H1 (cell line): Measurements from ENCODE around the gene TRIM40. TPM values are rescaled to one million over a fixed set of nuclear protein-coding genes. Genes with fewer than 3 reads are reported as not detected.

ENCODE experiments used
- BCL11A ChIP-seq, 2 experiments: IDR thresholded peaks; one replicate each; pipeline ENCODE4 v1.6.1; 2011; ENCODE audit warnings: low read depth in 2 of 2, low read length in 2 of 2, mild to moderate bottlenecking in 2 of 2
- CREB1 ChIP-seq: IDR thresholded peaks from 2 replicates; pipeline ENCODE4 v1.6.1; 2012; ENCODE audit warnings: inconsistent platforms
- EP300 ChIP-seq, 2 experiments: IDR thresholded peaks; 1 replicate in 1 of 2; 2 replicates in 1 of 2; pipeline ENCODE4 v1.6.1; 2011 to 2012; ENCODE audit warnings: low read depth in 2 of 2, low read length in 2 of 2, mild to moderate bottlenecking in 2 of 2, borderline replicate concordance in 1 of 2, inconsistent platforms in 1 of 2, moderate library complexity in 1 of 2
- polyA plus RNA-seq, 7 experiments: library from polyadenylated mRNA; depleted of rRNA in 3 of 7; stranded (reverse) in 5 of 7; unstranded in 2 of 7; fragments of >200 nt in 5 of 7; fragments of 200-250 nt in 2 of 7; gene quantifications; 1 replicate in 5 of 7; 2 replicates in 1 of 7; 4 replicates in 1 of 7; pipeline versions ENCODE4 v1.2.1 to v1.2.3, GENCODE V29; 2011 to 2013; ENCODE audit warnings: missing spikeins in 2 of 7, mixed read lengths in 2 of 7
- total RNA-seq: library from RNA; stranded (reverse); fragmentation: NEBNext Ultra II Directional; extraction: Animal tissue kit (Norgen Biotek cat#: 25700); gene quantifications from 2 replicates; pipeline ENCODE4 v1.2.1, GENCODE V29; 2021

The TRIM40 gene
- total and polyA plus RNA-seq, 2 of the 8 experiments (the other 6 are each of a cell fraction or from before 2014, with no cell fraction given): not detected

DNA sequence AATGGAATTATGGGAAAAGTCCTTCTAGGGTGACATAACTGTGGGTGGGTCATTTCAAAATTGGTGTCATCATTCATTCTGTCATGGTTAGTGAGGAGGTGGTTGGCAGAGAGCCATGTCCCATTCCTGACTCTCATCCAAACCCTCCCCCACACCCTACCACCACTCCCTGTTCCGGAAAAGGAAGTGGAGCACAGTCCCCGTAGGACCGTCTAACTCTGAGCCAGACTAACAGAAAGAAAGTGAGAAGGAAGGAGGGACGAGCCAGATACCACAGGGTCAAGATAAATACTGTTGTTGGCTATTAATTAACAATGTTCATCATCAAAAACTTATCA, 20.3 kb downstream of the TRIM40 start (continued):
- TF ChIP-seq BCL11A (IDR thresholded peaks at IDR 0.05; ENCODE audit: low read depth in 2 of 2, low read length in 2 of 2) (no peak), EP300 (IDR thresholded peaks at IDR 0.05; ENCODE audit: borderline replicate concordance in 1 of 2, low read depth in 2 of 2, low read length in 2 of 2) (no peak), CREB1 (no peak)
